HepG2 (cell line): ENCODE data around the gene GJD3. TPM values are rescaled to one million over a fixed set of nuclear protein-coding genes. Genes with fewer than 3 reads are reported as not detected.

Source experiments
- ELF3 ChIP-seq: IDR thresholded peaks from 2 replicates; pipeline ENCODE4 v1.6.1; 2016; ENCODE audit warnings: missing genetic modification reagents, missing compliant biosample characterization
- HCFC1 ChIP-seq: fragments of 150-350 bp; IDR thresholded peaks from 2 replicates; pipeline ENCODE4 v1.6.1; 2014; ENCODE audit warnings: low read depth, low read length
- MIER3 ChIP-seq: IDR thresholded peaks from 2 replicates; pipeline ENCODE4 v1.6.1; 2016; ENCODE audit warnings: missing compliant biosample characterization, borderline replicate concordance
- MXI1 ChIP-seq: IDR thresholded peaks from 3 replicates; pipeline ENCODE4 v1.6.1; 2012; ENCODE audit warnings: low read depth, low read length, inconsistent platforms, borderline replicate concordance
- MYC ChIP-seq: sonication (generic); formaldehyde crosslinking; IDR thresholded peaks from 2 replicates; pipeline ENCODE4 v1.9.0; 2021; ENCODE audit warnings: missing genetic modification reagents, borderline replicate concordance
- NFIC ChIP-seq: IDR thresholded peaks from 2 replicates; pipeline ENCODE4 v1.6.1; 2012; ENCODE audit warnings: mild to moderate bottlenecking, low read length, inconsistent platforms
- PHB2 ChIP-seq: fragments of 450-650 bp; IDR thresholded peaks from 2 replicates; pipeline ENCODE4 v1.6.1; 2018; ENCODE audit not compliant: partially characterized antibody
- PHF20 ChIP-seq: sonication (generic); formaldehyde crosslinking; IDR thresholded peaks from 2 replicates; pipeline ENCODE4 v1.5.0; 2020; ENCODE audit warnings: mild to moderate bottlenecking, missing genetic modification reagents
- PHF5A ChIP-seq: IDR thresholded peaks from one replicate; pipeline ENCODE4 v1.6.1; 2018; ENCODE audit warnings: low read depth, missing genetic modification reagents; ENCODE audit not compliant: unreplicated experiment
- POLR2AphosphoS2 ChIP-seq: IDR thresholded peaks from 2 replicates; pipeline ENCODE4 v1.6.1; 2011; ENCODE audit warnings: low read depth, low read length, improper control_type of control experiment
- RFX3 ChIP-seq: IDR thresholded peaks from 2 replicates; pipeline ENCODE4 v1.6.1; 2016; ENCODE audit warnings: missing biosample characterization, missing genetic modification reagents
- RNF219 ChIP-seq: sonication (generic); formaldehyde crosslinking; IDR thresholded peaks from 2 replicates; pipeline ENCODE4 v1.5.0; 2020; ENCODE audit warnings: mild to moderate bottlenecking, missing genetic modification reagents
- SAFB2 ChIP-seq: sonication (generic); formaldehyde crosslinking; IDR thresholded peaks from 2 replicates; pipeline ENCODE4 v1.5.1; 2020; ENCODE audit warnings: missing genetic modification reagents, low read depth, mild to moderate bottlenecking, borderline replicate concordance
- TBL1XR1 ChIP-seq: fragments of 150-350 bp; IDR thresholded peaks from 2 replicates; pipeline ENCODE4 v1.6.1; 2014; ENCODE audit warnings: borderline replicate concordance, low read length; ENCODE audit not compliant: partially characterized antibody
- TRIM24 ChIP-seq: sonication (generic); formaldehyde crosslinking; IDR thresholded peaks from 2 replicates; pipeline ENCODE4 v1.8.0; 2022; ENCODE audit warnings: mild to moderate bottlenecking, missing genetic modification reagents
- ZBTB7B ChIP-seq: sonication (generic); formaldehyde crosslinking; IDR thresholded peaks from 2 replicates; pipeline ENCODE4 v1.4.0; 2020; ENCODE audit warnings: missing genetic modification reagents
- ZNF326 ChIP-seq: sonication (generic); formaldehyde crosslinking; IDR thresholded peaks from 2 replicates; pipeline ENCODE4 v1.4.0; 2020; ENCODE audit warnings: missing genetic modification reagents, borderline replicate concordance
- ZNF414 ChIP-seq: sonication (generic); formaldehyde crosslinking; IDR thresholded peaks from 2 replicates; pipeline ENCODE4 v1.5.0; 2020; ENCODE audit warnings: missing genetic modification reagents
- ZNF430 ChIP-seq: sonication (generic); formaldehyde crosslinking; IDR thresholded peaks from 2 replicates; pipeline ENCODE4 v1.9.0; 2021; ENCODE audit warnings: mild to moderate bottlenecking, missing genetic modification reagents
- ZNF557 ChIP-seq: sonication (generic); formaldehyde crosslinking; IDR thresholded peaks from 2 replicates; pipeline ENCODE4 v1.4.0; 2020; ENCODE audit warnings: missing genetic modification reagents
- ZNF83 ChIP-seq: sonication (generic); formaldehyde crosslinking; IDR thresholded peaks from 2 replicates; pipeline ENCODE4 v1.4.0; 2020; ENCODE audit warnings: missing genetic modification reagents, mild to moderate bottlenecking, borderline replicate concordance
- polyA plus RNA-seq, 8 experiments: library from polyadenylated mRNA; depleted of rRNA in 3 of 8; stranded (reverse) in 7 of 8; unstranded in 1 of 8; fragments of >200 nt; fragmentation: Illumina TruSeq in 4 of 8; extraction: Trizol in 4 of 8; gene quantifications; 2 replicates each; pipeline versions ENCODE4 v1.2.1 to v1.2.3, GENCODE V29; 2011 to 2016; ENCODE audit warnings: low read depth in 4 of 8, missing spikeins in 1 of 8, mixed read lengths in 1 of 8; ENCODE audit not compliant: insufficient read depth in 1 of 8
- total RNA-seq, 5 experiments: library from RNA; depleted of rRNA; stranded (reverse); fragments of >200 nt; fragmentation: Illumina TruSeq; extraction: Trizol; gene quantifications; 2 replicates each; pipeline ENCODE4 v1.2.3, GENCODE V29; 2016; ENCODE audit warnings: low read depth in 1 of 5
- TF ChIP-seq, protein P1 (sequence below): sonication (generic); formaldehyde crosslinking; conservative IDR thresholded peaks from 2 replicates; pipeline ENCODE4 v1.4.0; 2020; ENCODE audit warnings: mild to moderate bottlenecking, missing genetic modification reagents, moderate library complexity

The GJD3 gene
- total and polyA plus RNA-seq, 2 of the 13 experiments (the other 11 are each of a cell fraction or from before 2014, with no cell fraction given): not detected

- TF ChIP-seq, protein P1, sequence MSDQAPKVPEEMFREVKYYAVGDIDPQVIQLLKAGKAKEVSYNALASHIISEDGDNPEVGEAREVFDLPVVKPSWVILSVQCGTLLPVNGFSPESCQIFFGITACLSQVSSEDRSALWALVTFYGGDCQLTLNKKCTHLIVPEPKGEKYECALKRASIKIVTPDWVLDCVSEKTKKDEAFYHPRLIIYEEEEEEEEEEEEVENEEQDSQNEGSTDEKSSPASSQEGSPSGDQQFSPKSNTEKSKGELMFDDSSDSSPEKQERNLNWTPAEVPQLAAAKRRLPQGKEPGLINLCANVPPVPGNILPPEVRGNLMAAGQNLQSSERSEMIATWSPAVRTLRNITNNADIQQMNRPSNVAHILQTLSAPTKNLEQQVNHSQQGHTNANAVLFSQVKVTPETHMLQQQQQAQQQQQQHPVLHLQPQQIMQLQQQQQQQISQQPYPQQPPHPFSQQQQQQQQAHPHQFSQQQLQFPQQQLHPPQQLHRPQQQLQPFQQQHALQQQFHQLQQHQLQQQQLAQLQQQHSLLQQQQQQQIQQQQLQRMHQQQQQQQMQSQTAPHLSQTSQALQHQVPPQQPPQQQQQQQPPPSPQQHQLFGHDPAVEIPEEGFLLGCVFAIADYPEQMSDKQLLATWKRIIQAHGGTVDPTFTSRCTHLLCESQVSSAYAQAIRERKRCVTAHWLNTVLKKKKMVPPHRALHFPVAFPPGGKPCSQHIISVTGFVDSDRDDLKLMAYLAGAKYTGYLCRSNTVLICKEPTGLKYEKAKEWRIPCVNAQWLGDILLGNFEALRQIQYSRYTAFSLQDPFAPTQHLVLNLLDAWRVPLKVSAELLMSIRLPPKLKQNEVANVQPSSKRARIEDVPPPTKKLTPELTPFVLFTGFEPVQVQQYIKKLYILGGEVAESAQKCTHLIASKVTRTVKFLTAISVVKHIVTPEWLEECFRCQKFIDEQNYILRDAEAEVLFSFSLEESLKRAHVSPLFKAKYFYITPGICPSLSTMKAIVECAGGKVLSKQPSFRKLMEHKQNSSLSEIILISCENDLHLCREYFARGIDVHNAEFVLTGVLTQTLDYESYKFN (CRISPR knock-in tag): peak; percentile 69
- TF ChIP-seq ZNF430 (CRISPR knock-in tag): peak; percentile 85
- TF ChIP-seq NFIC: no peak
- TF ChIP-seq PHB2: no peak
- no peak; the same call in 1 of the 2 replicates for TF ChIP-seq HCFC1
- peak; percentile 85; the same call in 1 of the 2 replicates for TF ChIP-seq ZBTB7B (CRISPR knock-in tag)
- TF ChIP-seq MXI1: peak; percentile 85; the same call in 1 of the 3 replicates
- no peak for TF ChIP-seq TBL1XR1
- TF ChIP-seq ZNF414: peak; percentile 44; the same call in 1 of the 2 replicates
- TF ChIP-seq RNF219 (CRISPR knock-in tag): no peak
- TF ChIP-seq PHF5A (CRISPR knock-in tag): no peak
- no peak for TF ChIP-seq ZNF557 (CRISPR knock-in tag)
- no peak for TF ChIP-seq ZNF326 (CRISPR knock-in tag)
- TF ChIP-seq ZNF83 (CRISPR knock-in tag): no peak
- peak; percentile 49; the same call in 1 of the 2 replicates for TF ChIP-seq SAFB2 (CRISPR knock-in tag)
- TF ChIP-seq ELF3: peak; percentile 67; the same call in 1 of the 2 replicates
- no peak for TF ChIP-seq MIER3 (CRISPR knock-in tag)
- TF ChIP-seq RFX3 (CRISPR knock-in tag): no peak
- peak; percentile 95 for TF ChIP-seq MYC (CRISPR knock-in tag)
- TF ChIP-seq TRIM24: no peak
- TF ChIP-seq POLR2AphosphoS2: no peak
- peak; percentile 61; the same call in 1 of the 2 replicates for TF ChIP-seq PHF20 (CRISPR knock-in tag)
Measured at GRCh38 chr17:40317880-40318829, 46.4 kb downstream of the GJD3 start (continued).
